Measurements from ENCODE around the gene DBN1.

Gene DBN1

GRCh38 chr5:177473443-177474001, at the start of gene DBN1:
Gene DBN1, minus strand, starts transcription at chr5:177473634. Its CDS starts 113 bp downstream, at chr5:177473521.
- peak; percentile 48 for DNase-seq

GRCh38 chr5:177520916-177521513, 47.6 kb upstream of the DBN1 start:
- DNase-seq, result no peak

GRCh38 chr5:177520271-177520670, 46.8 kb upstream of the DBN1 start:
- DNase-seq, result no peak

- no peak for DNase-seq
Measured at GRCh38 chr5:177519463-177520235, 46.2 kb upstream of the DBN1 start.

- peak; percentile 96 for DNase-seq
Measured at GRCh38 chr5:177516601-177517568, 43.5 kb upstream of the DBN1 start, which contains the start of gene DDX41. Gene DDX41, minus strand, starts transcription at chr5:177516961. Its CDS starts 16 bp downstream, at chr5:177516945.

- DNase-seq, result no peak
Measured at GRCh38 chr5:177515580-177515979, 42.1 kb upstream of the DBN1 start.

GRCh38 chr5:177514541-177514940, 41.1 kb upstream of the DBN1 start:
- no peak for DNase-seq

GRCh38 chr5:177513500-177513899, 40.1 kb upstream of the DBN1 start:
- DNase-seq, result no peak

GRCh38 chr5:177512736-177513380, 39.4 kb upstream of the DBN1 start:
- DNase-seq, result no peak

- no peak for DNase-seq
Measured at GRCh38 chr5:177511796-177512675, 38.6 kb upstream of the DBN1 start.

- no peak for DNase-seq
Measured at GRCh38 chr5:177511181-177511580, 37.7 kb upstream of the DBN1 start.

- DNase-seq, result no peak
Measured at GRCh38 chr5:177510567-177511053, 37.2 kb upstream of the DBN1 start.

GRCh38 chr5:177509991-177510566, 36.6 kb upstream of the DBN1 start:
- no peak for DNase-seq

- DNase-seq, result no peak
Measured at GRCh38 chr5:177509381-177509951, 36.0 kb upstream of the DBN1 start, which contains the start of gene DOK3. Gene DOK3, minus strand, starts transcription at chr5:177509826. Its CDS starts 286 bp downstream, at chr5:177509540.

- no peak for DNase-seq
Measured at GRCh38 chr5:177508837-177509236, 35.4 kb upstream of the DBN1 start.

- no peak for DNase-seq
Measured at GRCh38 chr5:177508221-177508611, 34.8 kb upstream of the DBN1 start.

- DNase-seq, result no peak
Measured at GRCh38 chr5:177507596-177508220, 34.3 kb upstream of the DBN1 start.

- no peak for DNase-seq
Measured at GRCh38 chr5:177507165-177507564, 33.7 kb upstream of the DBN1 start.

- no peak for DNase-seq
Measured at GRCh38 chr5:177505075-177505474, 31.6 kb upstream of the DBN1 start.
